Loucy (cell line): ENCODE results near the gene TMEM240.
A peak's percentile ranks its signal among the peaks of the same experiment; 100 is the strongest.

Experiments
- H2AFZ ChIP-seq: fragments of 200-600 bp; sonication (generic); 2 replicates; pipeline ENCODE4 v1.6.0; 2016; ENCODE audit warnings: antibody characterized with exemption, mild to moderate bottlenecking, low read length, moderate library complexity
- H3F3A ChIP-seq: fragments of 200-600 bp; 2 replicates; pipeline ENCODE4 v1.6.0; 2016; ENCODE audit warnings: antibody characterized with exemption, low read depth, mild to moderate bottlenecking
- H3K27me3 ChIP-seq: fragments of 200-600 bp; sonication (generic); 2 replicates; pipeline ENCODE4 v1.6.1; 2014; ENCODE audit warnings: low read length, mild to moderate bottlenecking; ENCODE audit not compliant: insufficient read depth, poor library complexity, severe bottlenecking
- H3K36me3 ChIP-seq: fragments of 200-600 bp; sonication (generic); 2 replicates; pipeline ENCODE4 v1.6.1; 2016; ENCODE audit warnings: low read length; ENCODE audit not compliant: insufficient read depth
- H3K4me1 ChIP-seq: fragments of 200-600 bp; sonication (generic); 2 replicates; pipeline ENCODE4 v1.5.1; 2014; ENCODE audit warnings: low read length, mild to moderate bottlenecking; ENCODE audit not compliant: insufficient read depth, poor library complexity, severe bottlenecking
- H3K4me2 ChIP-seq: fragments of 200-600 bp; sonication (generic); 2 replicates; pipeline ENCODE4 v1.6.0; 2014; ENCODE audit warnings: antibody characterized with exemption, low read length, low read depth, mild to moderate bottlenecking; ENCODE audit not compliant: poor library complexity, severe bottlenecking
- H3K4me3 ChIP-seq: fragments of 200-600 bp; sonication (generic); 2 replicates; pipeline ENCODE4 v1.5.1; 2014; ENCODE audit warnings: low read length, mild to moderate bottlenecking, mixed read lengths; ENCODE audit not compliant: poor library complexity, severe bottlenecking
- H3K79me2 ChIP-seq: fragments of 200-600 bp; sonication (generic); 2 replicates; pipeline ENCODE4 v1.6.1; 2014; ENCODE audit warnings: low read length; ENCODE audit not compliant: insufficient read depth
- H3K9ac ChIP-seq: fragments of 200-600 bp; sonication (generic); 2 replicates; pipeline ENCODE4 v1.6.0; 2014; ENCODE audit warnings: mild to moderate bottlenecking, low read depth, low read length, moderate library complexity; ENCODE audit not compliant: poor library complexity, severe bottlenecking
- H3K9me2 ChIP-seq: fragments of 200-600 bp; sonication (generic); replicated peaks from 2 replicates; pipeline ENCODE4 v1.6.1; 2016; ENCODE audit warnings: low read depth, low read length, mixed read lengths
- H3K9me3 ChIP-seq: fragments of 200-600 bp; sonication (generic); 2 replicates; pipeline ENCODE4 v1.6.1; 2014; ENCODE audit warnings: mild to moderate bottlenecking, antibody characterized with exemption, low read length, low read depth; ENCODE audit not compliant: insufficient read depth
- H4K20me1 ChIP-seq: fragments of 200-600 bp; sonication (generic); 2 replicates; pipeline ENCODE4 v1.6.0; 2014; ENCODE audit warnings: antibody characterized with exemption, low read length, mild to moderate bottlenecking; ENCODE audit not compliant: insufficient read depth, poor library complexity, severe bottlenecking
- EZH2phosphoT487 ChIP-seq: fragments of 200-600 bp; IDR thresholded peaks from 2 replicates; pipeline ENCODE4 v1.6.1; 2018; ENCODE audit warnings: antibody characterized with exemption, mild to moderate bottlenecking, moderate library complexity, borderline replicate concordance
- TF ChIP-seq, protein P1 (sequence below): fragments of 200-600 bp; sonication (generic); conservative IDR thresholded peaks from 2 replicates; pipeline ENCODE4 v1.5.1; 2014; ENCODE audit warnings: mild to moderate bottlenecking, antibody characterized with exemption, low read length

Gene TMEM240

DNA sequence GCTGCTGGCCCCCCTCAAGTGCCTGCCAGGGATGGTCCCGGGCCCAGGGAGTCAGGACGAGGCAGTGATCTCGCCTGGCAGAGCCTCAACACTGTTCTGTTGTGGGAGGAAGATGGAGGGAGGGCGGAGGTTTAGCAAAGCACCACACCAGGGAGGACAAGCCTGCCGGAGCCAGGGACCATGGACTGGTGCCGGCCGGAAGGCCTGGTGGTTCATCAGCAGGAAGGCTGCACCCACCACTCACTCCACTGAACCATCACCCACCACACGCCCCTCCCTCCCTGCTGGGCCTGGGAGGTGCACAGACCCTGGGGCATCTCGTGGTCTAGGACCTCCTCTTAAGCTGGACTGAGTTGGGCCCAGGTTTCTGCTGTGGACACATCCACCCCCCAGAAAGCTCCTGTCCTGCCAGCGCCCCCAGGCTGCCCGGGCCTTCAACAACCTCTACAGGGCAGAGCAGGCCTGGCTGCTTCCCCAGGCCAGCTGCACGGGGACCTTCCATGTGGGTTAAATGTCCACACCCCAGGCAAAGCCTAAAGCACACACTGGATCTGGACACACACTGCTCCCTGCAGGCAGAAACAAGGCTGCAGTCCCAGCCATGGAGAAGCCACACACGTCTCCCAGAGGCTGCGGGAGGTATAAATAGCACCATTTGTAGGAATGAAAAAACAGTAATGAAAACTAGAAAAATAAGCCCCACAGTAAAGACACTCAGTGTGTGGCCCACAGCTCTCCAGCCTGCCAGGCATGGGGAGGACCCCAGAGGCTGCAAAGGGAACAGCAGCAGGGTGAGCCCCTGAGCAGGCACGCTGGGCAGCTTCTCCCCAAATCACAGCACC lies 10.4 kb upstream of the TMEM240 start:
- H4K20me1 ChIP-seq: no peaks in the 10 kb centered on the region
- H3K79me2 ChIP-seq: no peaks in the 10 kb centered on the region
- no peak overlapping the region for H3K9ac ChIP-seq

DNA sequence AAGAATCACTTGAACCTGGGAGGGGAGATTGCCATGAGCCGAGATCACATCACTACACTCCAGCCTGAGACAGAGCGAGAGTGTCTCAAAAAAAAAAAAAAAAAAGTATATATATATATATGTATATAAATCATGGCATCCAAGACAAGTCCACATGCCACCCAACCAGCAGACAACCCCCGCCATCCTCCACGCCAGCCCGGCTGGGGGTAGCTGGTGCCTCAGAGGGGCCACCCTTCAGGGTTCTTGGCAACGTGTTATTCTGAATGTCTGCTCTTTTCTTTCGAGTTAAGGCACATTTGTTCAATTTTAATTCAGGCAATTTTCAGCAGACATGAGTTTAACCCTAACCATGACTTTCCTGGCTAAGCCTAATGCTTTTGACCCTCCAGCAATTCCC lies 9.7 kb upstream of the TMEM240 start:
- Histone ChIP-seq H3K27me3 (no peaks in the 10 kb centered on the region), H3K9ac (no peak overlapping the region), H2AFZ (no peak overlapping the region), H3K9me3 (no peaks in the 10 kb centered on the region), H4K20me1 (no peaks in the 10 kb centered on the region), H3K9me2 (no peaks in the 10 kb centered on the region), H3K36me3 (no peaks in the 10 kb centered on the region), H3K4me1 (no peaks in the 10 kb centered on the region), H3K4me3 (no peak overlapping the region), H3K79me2 (no peaks in the 10 kb centered on the region), H3F3A (no peaks in the 10 kb centered on the region), H3K4me2 (no peak overlapping the region)
- TF ChIP-seq, protein P1, sequence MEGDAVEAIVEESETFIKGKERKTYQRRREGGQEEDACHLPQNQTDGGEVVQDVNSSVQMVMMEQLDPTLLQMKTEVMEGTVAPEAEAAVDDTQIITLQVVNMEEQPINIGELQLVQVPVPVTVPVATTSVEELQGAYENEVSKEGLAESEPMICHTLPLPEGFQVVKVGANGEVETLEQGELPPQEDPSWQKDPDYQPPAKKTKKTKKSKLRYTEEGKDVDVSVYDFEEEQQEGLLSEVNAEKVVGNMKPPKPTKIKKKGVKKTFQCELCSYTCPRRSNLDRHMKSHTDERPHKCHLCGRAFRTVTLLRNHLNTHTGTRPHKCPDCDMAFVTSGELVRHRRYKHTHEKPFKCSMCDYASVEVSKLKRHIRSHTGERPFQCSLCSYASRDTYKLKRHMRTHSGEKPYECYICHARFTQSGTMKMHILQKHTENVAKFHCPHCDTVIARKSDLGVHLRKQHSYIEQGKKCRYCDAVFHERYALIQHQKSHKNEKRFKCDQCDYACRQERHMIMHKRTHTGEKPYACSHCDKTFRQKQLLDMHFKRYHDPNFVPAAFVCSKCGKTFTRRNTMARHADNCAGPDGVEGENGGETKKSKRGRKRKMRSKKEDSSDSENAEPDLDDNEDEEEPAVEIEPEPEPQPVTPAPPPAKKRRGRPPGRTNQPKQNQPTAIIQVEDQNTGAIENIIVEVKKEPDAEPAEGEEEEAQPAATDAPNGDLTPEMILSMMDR: no peak
- TF ChIP-seq EZH2phosphoT487: no peak

More for the DNA sequence above, 10.4 kb upstream of the TMEM240 start:
- Histone ChIP-seq H3K27me3 (no peaks in the 10 kb centered on the region), H3K4me1 (no peaks in the 10 kb centered on the region), H3K4me3 (no peak overlapping the region), H2AFZ (no peak overlapping the region), H3F3A (no peaks in the 10 kb centered on the region), H3K9me3 (no peaks in the 10 kb centered on the region), H3K36me3 (no peaks in the 10 kb centered on the region), H3K4me2 (no peak overlapping the region), H3K9me2 (no peaks in the 10 kb centered on the region)
- no peak for TF ChIP-seq EZH2phosphoT487
- TF ChIP-seq, protein P1: peak; percentile 54

DNA sequence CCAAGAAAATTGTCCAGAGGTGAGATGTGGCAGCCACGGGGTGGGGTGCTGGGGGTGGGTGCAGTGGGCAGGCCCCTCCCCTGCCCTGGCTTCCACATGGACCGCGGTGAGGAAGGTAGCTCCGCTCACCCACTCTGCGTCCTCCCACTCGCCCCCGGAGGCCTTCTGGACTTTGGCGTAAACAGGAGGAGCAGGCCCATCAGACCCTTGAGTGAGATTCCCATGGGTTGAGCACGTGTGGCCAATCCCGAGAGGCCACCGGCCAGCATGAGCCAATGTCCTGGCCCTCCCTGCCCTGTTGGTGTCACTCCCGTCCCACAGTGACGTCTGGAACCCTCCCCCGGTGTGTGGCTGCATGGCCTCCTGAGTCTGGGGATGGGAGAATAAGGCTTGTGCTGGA lies 8.2 kb upstream of the TMEM240 start:
- H2AFZ ChIP-seq: no peak overlapping the region
- no peaks in the 10 kb centered on the region for H3F3A ChIP-seq
- TF ChIP-seq, protein P1: no peak
- TF ChIP-seq EZH2phosphoT487: no peak
- H3K36me3 ChIP-seq: no peaks in the 10 kb centered on the region
- no peaks in the 10 kb centered on the region for H3K79me2 ChIP-seq
- no peaks in the 10 kb centered on the region for H3K9me2 ChIP-seq
- no peaks in the 10 kb centered on the region for H4K20me1 ChIP-seq
- H3K4me2 ChIP-seq: no peak overlapping the region
- no peak overlapping the region for H3K4me3 ChIP-seq
- H3K9ac ChIP-seq: no peak overlapping the region
- no peaks in the 10 kb centered on the region for H3K27me3 ChIP-seq
- H3K9me3 ChIP-seq: no peaks in the 10 kb centered on the region
- no peaks in the 10 kb centered on the region for H3K4me1 ChIP-seq
